ENCODE results near the gene AXIN1. TPM values are rescaled to one million over a fixed set of nuclear protein-coding genes. Genes with fewer than 3 reads are reported as not detected.

The AXIN1 gene
- total RNA-seq, 1 donor from 2014 or later: 27.0 TPM

- Histone ChIP-seq H3K4me2 (ENCODE audit: low read length) (peak overlapping the region; percentile 96), H3K4me1 (ENCODE audit: insufficient read depth, low read length) (peaks cover 12% of the 10 kb centered on the region), H3K27me3 (ENCODE audit: insufficient read depth, low read length) (no peaks in the 10 kb centered on the region), H3K27ac (ENCODE audit: low read depth, low read length) (no peak overlapping the region), H3K9ac (ENCODE audit: low read length) (peak overlapping the region; percentile 81), H3K79me2 (ENCODE audit: insufficient read depth, low read length) (peaks cover 25% of the 10 kb centered on the region), H3K9me3 (ENCODE audit: insufficient read depth, low read depth, low read length) (no peaks in the 10 kb centered on the region), H4K20me1 (ENCODE audit: insufficient read depth, low read length) (peaks cover 30% of the 10 kb centered on the region), H3K4me3 (ENCODE audit: insufficient read depth, low read depth, low read length) (peak overlapping the region; percentile 64), H2AFZ (ENCODE audit: low read depth, low read length) (peak overlapping the region; percentile 58), H3K36me3 (ENCODE audit: insufficient read depth, low read length) (no peaks in the 10 kb centered on the region)
- H3K9me3 Mint-ChIP-seq (ENCODE audit: unreplicated experiment): no peaks in the 10 kb centered on the region
- DNase-seq (ENCODE audit: low read depth): no peak
- no peaks in the 10 kb centered on the region for H3K27me3 Mint-ChIP-seq (ENCODE audit: low read depth, unreplicated experiment)
- peak overlapping the region; percentile 85 for H3K4me3 Mint-ChIP-seq (ENCODE audit: unreplicated experiment)
- FAIRE-seq: no peak
- H3K27ac Mint-ChIP-seq (ENCODE audit: unreplicated experiment): no peak overlapping the region
- peaks cover 16% of the 10 kb centered on the region for H3K4me1 Mint-ChIP-seq (ENCODE audit: low read depth, unreplicated experiment)
- TF ChIP-seq, protein P1, sequence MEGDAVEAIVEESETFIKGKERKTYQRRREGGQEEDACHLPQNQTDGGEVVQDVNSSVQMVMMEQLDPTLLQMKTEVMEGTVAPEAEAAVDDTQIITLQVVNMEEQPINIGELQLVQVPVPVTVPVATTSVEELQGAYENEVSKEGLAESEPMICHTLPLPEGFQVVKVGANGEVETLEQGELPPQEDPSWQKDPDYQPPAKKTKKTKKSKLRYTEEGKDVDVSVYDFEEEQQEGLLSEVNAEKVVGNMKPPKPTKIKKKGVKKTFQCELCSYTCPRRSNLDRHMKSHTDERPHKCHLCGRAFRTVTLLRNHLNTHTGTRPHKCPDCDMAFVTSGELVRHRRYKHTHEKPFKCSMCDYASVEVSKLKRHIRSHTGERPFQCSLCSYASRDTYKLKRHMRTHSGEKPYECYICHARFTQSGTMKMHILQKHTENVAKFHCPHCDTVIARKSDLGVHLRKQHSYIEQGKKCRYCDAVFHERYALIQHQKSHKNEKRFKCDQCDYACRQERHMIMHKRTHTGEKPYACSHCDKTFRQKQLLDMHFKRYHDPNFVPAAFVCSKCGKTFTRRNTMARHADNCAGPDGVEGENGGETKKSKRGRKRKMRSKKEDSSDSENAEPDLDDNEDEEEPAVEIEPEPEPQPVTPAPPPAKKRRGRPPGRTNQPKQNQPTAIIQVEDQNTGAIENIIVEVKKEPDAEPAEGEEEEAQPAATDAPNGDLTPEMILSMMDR (IDR thresholded peaks at IDR 0.05; ENCODE audit: insufficient read depth, low read depth, low read length): no peak
- no peak for TF ChIP-seq EZH2 (IDR thresholded peaks at IDR 0.05; ENCODE audit: insufficient read depth, low read length)
- H3K36me3 Mint-ChIP-seq (ENCODE audit: low read depth, unreplicated experiment): no peaks in the 10 kb centered on the region
Observed at GRCh38 chr16:380762-381011, 28.2 kb upstream of the AXIN1 start.

DNA sequence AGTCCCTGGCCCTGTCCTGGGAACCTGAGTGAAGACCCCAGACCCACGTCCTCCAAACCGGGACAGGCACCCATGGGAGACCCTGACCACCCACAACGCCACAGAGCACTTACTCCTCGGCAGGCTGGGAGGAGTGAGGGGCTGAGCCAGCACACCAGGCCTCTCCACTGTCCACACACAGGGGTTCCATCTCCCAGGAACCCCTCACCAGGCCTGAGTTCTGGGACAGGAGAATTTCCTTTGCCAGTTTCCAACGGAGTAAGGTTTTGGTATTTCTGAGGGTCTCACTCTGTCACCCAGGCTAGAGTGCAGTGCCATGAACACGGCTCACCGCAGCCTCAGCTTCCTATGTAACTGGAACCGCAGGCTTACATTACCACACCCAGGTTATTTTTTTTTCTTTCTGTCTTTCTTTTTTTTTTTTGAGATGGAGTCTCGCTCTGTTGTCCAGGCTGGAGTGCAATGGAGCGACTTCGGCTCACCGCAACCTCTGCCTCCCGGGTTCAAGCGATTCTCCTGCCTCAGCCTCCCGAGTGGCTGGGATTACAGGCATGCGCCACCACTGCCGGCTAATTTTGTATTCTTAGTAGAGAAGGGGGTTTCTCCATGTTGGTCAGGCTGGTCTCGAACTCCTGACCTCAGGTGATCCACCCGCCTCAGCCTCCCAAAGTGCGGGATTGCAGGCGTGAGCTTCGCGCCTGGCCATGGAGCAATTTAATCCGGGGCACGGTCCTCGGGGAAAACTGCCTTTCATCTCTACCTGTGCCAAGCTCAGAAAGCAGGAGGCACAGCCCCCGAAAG is 27.6 kb upstream of the AXIN1 start:
- Mint-ChIP-seq H3K36me3 (ENCODE audit: low read depth, unreplicated experiment) (no peaks in the 10 kb centered on the region), H3K27ac (ENCODE audit: unreplicated experiment) (no peak overlapping the region), H3K4me1 (ENCODE audit: low read depth, unreplicated experiment) (peaks cover 16% of the 10 kb centered on the region), H3K27me3 (ENCODE audit: low read depth, unreplicated experiment) (no peaks in the 10 kb centered on the region), H3K9me3 (ENCODE audit: unreplicated experiment) (no peaks in the 10 kb centered on the region), H3K4me3 (ENCODE audit: unreplicated experiment) (peak overlapping the region; percentile 84)
- peaks cover 25% of the 10 kb centered on the region for H3K79me2 ChIP-seq (ENCODE audit: insufficient read depth, low read length)
- H4K20me1 ChIP-seq (ENCODE audit: insufficient read depth, low read length): peaks cover 30% of the 10 kb centered on the region
- H3K9me3 ChIP-seq (ENCODE audit: insufficient read depth, low read depth, low read length): no peaks in the 10 kb centered on the region
- H3K4me1 ChIP-seq (ENCODE audit: insufficient read depth, low read length): peaks cover 12% of the 10 kb centered on the region
- H3K4me3 ChIP-seq (ENCODE audit: insufficient read depth, low read depth, low read length): no peak overlapping the region
- H2AFZ ChIP-seq (ENCODE audit: low read depth, low read length): no peak overlapping the region
- no peak for DNase-seq (ENCODE audit: low read depth)
- no peak overlapping the region for H3K27ac ChIP-seq (ENCODE audit: low read depth, low read length)
- FAIRE-seq: no peak
- TF ChIP-seq EZH2 (IDR thresholded peaks at IDR 0.05; ENCODE audit: insufficient read depth, low read length): no peak
- TF ChIP-seq, protein P1 (IDR thresholded peaks at IDR 0.05; ENCODE audit: insufficient read depth, low read depth, low read length): no peak
- peak overlapping the region; percentile 96 for H3K4me2 ChIP-seq (ENCODE audit: low read length)
- no peak overlapping the region for H3K9ac ChIP-seq (ENCODE audit: low read length)
- H3K27me3 ChIP-seq (ENCODE audit: insufficient read depth, low read length): no peaks in the 10 kb centered on the region
- H3K36me3 ChIP-seq (ENCODE audit: insufficient read depth, low read length): no peaks in the 10 kb centered on the region
